GM19025 (cell line): ENCODE data around the gene PLCB1.
A peak's percentile ranks its signal among the peaks of the same experiment; 100 is the strongest.
"Not testable (repeated sequence)": the region's sequence is repeated elsewhere in the genome, so short reads cannot be mapped to it uniquely, and the experiment has no call there.

Experiments
- ATAC-seq: cut with Tn5 transposase; IDR thresholded peaks from one replicate; pipeline ENCODE4 v1.9.1; 2021; ENCODE audit warnings: mild to moderate bottlenecking, low read depth, moderate library complexity; ENCODE audit not compliant: unreplicated experiment

PLCB1 gene

DNA sequence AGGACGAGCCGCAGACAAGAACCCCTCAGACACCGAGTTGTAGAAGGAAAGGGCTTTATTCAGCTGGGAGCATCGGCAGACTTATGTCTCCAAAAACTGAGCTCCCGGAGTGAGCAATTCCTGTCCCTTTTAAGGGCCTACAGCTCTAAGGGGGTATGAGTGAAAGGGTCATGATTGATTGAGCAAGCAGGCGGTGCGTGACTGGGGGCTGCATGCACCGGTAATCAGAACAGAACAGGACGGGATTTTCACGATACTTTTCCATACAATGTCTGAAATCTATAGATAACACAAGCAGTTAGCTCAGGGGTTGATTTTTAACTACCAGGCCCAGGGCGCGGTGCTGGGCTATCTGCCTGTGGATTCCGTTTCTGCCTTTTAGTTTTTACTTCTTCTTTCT is 710.5 kb downstream of the PLCB1 start:
- ATAC-seq: no peak

DNA sequence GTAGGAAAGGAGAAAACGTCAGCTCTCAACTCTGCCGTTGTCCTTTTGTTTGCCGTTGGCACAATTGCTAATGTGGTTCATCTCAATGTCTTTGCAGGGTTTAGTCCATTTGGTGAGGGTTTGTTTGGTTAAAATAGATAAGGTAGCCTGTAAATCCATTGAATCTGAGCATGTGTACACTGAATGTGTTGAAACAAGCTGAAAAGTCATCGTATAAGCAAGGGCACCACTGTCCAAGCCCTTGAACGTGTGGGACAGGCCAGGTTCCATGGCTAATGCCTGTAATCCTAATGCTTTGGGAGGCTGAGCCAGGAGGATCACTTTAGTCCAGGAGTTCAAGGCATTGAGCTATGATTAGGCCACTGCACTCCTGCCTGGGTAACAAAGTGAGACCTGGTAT is 712.1 kb downstream of the PLCB1 start:
- ATAC-seq: no peak

DNA sequence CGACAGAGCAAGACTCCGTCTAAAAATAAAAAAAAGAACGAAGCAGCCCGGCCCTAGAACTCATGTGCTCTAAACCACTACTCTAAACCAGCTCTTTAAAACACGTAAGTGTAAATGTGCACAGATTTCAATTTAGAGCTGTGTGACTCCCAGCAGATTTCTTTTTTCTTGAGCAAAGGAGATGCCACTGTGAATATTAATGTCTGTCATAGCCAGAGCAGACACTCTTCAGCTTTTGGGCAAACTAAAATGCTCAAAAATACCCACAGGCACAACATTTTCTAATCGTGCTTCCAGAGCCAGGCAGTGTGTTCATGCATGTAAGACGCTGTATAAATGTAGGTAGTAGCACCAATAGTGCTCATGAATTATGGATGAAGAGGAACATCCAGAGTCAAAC is 717.9 kb downstream of the PLCB1 start:
- no peak for ATAC-seq

DNA sequence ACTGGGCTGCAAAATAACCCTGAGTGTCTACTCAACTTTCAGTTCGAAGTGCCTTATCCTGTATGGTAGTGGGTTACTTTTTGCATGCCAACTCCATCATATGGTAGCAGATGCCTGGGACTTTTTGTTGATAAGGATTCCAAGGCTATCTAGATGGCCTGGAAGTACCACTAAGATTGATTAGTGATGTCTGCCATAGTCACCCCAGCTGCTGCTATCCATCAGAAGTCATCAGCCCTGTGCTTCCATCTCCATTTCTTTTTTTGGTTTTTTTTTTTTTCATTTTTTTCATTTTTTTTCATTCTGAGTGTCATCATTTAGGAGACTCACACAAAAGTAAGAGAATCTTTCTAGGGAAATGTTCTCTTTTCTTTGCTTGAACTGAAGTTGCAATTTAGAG is 719.4 kb downstream of the PLCB1 start:
- no peak for ATAC-seq

DNA sequence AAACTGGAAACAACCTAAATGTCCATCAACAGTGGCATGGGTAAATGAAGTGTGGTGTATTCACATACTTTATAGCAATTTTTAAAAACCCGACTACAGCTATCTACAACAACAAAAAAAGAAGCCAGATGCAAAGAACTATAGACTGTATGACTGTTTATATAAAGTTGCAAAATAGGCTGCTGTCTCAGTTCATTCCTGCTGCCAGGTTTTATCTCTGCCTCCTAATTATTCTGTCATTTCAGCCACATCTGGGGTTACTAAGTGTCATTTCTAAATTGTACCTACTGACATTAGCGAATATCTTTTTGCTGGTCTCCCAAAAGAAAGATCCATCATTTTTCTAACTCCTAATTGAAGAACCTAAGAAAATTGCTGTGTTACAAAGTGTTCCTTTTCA is 719.9 kb downstream of the PLCB1 start:
- not testable (repeated sequence) for ATAC-seq

DNA sequence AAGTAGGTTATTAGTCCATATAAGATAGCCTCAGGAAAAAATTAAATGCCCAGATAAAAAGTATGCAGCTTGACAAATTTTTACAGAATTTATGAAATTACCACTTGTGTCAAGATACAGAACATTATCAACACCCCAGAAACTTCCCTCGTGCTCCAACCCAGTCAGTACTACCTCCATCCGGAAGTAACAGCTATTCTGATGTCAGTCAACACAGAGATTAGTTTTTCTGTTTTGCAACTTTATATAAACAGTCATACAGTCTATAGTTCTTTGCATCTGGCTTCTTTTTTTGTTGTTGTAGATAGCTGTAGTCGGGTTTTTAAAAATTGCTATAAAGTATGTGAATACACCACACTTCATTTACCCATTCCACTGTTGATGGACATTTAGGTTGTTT is 721.1 kb downstream of the PLCB1 start:
- not testable (repeated sequence) for ATAC-seq

DNA sequence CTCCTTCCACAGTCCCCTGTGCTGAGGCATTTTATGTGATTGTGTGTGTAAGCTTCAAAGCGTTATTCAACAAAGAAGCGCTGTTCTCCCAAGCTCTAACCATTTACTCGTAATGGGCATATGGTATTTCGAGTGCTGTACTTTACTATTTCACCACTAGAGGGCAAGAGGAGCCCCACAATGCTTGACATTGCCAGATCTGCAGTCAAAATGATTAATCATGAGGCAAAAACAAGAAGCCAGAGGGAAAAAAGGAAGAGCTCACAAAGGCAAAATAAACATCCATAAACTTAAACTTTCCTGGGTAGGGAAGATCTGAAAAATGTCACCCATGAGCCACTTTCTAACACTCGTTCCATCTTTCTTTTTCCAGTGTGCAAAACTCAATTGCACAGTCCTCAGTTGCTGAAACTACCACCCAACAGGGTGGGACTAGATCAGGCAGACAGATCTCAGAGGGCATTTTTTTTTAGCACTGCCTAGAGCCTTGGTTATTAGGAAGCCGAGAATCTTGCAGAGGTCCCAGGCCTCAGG is 721.8 kb downstream of the PLCB1 start:
- peak; percentile 79 for ATAC-seq

DNA sequence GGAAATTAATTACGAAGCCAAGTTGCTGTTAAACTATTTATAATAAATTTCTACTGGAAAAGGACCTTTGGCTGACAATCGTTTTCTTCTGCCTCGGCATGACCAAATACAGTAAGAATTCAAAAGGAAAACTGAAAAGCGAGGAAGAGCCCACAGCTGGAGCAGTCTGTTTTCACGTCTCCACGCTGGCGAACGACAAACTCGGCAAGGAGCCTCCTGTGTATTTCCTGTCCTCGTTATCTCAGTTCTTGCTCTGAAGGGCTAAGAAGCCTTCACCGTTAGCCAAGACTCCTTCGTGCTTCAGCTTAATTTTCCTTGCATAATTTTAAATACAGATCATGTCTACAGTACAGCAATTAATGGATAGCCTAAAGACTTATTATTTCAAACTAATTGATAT is 722.5 kb downstream of the PLCB1 start:
- no peak for ATAC-seq

DNA sequence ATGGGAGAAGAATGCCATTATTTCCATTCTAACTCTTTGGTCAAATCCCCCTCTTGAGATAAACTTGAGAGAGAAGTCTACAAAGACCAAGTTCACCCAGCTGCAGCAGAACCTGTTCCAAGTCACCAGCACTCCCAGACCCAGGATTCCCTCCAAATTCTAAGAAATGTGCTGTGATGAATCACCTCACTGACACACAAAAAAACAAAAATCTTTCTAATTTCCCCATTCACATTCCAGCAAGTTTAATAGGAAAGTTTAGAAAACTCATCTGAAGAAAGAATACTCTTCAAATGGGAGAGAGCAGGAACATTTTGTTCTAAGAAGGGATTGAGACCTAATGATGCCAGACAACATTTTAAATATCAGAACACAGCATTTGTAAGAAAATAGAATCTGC is 723.2 kb downstream of the PLCB1 start:
- no peak for ATAC-seq

DNA sequence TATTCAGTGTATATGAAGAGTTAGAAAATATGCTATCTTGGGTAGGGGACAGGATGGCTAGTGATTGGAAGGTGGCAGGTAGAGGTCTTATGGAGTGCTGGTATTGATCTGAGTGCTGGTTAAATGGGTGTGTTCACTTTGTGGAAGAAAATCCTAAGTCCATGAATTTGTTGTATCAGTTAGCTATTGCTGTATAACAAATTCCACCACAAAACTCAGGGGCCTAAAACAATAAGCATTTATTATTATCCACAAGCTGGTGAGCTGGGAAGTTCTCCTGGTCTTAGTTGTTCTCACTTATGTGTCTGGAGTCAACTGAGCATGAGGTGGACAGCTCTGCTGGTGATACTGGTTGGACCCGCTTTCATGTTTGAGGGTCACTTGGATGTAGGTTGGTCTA is 724.6 kb downstream of the PLCB1 start:
- ATAC-seq: no peak

DNA sequence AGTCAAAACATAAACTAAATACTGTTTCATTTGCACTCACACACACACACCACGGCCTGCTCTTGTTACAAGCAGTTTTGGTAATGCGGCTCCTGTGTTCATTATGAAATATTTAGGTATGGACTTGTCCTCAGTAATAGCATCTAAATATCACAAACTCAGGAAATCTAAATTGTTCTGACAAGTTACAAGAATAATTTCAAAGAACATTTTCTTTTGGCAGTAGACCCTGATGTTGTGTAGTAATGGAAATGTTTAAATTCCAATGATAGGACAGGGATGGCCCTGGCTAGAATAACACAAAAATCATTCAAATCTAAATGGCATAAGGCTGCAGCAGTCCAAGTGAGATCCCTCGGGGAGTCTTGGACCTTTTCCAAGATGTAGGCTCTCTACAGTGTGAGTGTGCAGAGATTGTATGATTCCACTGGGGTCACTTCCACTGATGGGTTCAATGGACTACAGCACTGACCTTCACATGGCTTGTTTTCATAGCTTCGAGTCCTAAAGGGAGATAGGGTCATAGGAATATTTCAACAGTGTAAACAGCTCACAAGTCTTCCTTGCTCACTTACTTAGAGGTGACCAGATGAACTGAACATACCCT is 726.2 kb downstream of the PLCB1 start:
- ATAC-seq: no peak

DNA sequence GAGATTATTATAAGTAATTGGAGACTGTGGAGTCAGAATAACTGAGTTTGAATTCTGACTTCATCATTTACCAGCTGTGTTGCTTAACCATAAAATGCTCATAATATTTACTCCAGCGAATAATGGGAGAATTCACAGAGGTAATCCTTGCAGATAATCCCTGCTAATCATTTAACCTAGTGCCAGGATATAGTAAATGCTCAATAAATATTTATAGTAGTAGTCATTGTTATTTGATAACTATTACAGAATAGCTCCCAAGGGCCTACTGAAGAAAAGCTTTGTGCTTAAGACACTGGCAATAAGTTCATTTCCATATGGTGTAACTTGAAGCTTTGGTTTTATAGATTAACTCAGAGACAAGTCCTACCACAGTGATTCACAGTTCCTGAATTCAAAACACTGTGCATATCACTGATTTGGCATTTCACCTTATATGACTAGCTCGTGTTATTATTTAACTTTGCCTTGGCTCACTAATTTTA is 728.0 kb downstream of the PLCB1 start:
- peak; percentile 76 for ATAC-seq

DNA sequence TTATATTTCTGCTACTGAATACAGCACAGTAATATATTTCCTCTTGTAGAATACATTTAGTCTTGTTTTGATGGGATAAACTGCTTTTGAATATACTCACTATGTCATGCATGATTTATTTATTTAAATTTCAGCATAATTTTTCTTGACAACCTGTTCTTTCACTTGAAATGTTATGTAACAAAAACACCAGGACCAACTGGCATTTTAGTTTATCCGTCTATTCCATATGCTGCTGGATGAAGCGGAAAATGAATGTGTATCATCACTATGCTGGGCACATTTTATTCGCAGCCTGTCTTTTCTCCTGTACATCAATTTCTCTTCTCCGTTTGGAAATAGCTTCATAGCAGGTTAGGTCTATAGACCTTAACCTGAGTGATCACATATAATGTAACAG is 730.0 kb downstream of the PLCB1 start:
- no peak for ATAC-seq

DNA sequence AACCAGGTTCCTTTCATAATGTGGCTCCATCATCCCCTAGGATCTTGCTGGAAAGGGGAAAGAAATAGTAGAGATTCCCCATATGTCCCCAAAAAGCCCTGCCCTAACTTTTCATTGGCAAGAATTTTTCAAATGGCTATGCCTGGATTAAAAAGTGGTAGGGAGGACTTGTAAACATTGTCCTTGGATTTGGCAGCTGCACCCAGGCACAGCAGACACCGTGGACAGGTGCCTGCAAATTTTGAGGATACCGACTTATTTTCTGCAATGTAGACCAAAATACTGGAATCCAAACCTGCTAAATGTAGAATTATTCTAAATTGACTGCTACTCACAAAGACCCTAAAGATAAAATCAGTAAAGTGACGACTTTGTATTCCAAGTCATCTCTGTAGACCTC is 733.6 kb downstream of the PLCB1 start:
- ATAC-seq: no peak

DNA sequence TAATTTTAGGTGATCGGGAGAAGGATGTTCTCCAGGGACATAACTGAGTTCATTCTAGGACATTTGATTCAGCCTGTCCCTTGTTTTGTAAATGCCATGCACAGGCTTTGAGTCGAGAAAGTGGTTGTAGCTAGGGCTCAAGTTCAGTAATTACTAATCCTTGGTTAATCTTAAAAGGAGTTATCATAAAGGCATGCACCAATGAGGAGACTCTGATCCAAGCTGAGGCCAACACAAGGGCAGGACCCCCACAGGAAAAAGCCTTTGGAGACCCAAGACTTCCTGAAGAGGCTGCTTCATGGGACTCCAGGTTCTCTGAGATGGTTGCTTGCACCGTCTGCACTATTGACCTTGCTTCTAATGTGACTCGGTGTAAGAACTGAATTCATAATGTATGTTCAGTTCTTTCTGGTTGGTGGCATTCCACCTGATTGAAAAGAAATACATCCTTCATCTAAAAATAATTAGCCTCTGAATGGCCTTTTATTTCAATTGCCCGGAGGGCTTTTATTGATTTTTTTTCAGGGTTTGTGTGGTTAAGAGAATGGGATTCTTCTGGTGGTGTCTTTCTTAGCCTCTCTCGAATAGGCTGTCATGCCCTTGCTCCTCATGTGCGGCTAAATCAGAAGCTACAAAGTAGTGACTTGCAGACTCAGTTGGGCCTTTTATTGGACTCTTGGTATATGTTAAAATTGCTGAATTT is 735.1 kb downstream of the PLCB1 start:
- no peak for ATAC-seq

DNA sequence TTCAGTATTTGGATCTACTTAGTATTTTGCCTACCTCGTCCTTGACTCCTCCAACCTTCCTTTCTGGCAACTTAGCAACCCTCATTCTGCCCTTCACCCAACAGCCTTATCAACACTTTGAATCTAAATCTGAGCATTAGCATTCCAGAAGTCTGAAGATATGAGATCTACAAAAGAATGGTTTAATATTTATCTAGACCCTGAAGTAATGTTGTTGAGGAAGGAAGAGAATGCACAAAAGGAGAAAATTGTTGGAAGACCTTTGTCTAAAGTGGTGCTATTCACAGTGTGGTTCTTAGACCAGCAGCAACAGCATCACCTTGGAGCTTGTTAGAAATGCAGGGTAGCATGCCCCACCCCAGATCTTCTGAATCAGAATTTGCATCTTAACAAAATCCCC is 738.6 kb downstream of the PLCB1 start:
- ATAC-seq: no peak

DNA sequence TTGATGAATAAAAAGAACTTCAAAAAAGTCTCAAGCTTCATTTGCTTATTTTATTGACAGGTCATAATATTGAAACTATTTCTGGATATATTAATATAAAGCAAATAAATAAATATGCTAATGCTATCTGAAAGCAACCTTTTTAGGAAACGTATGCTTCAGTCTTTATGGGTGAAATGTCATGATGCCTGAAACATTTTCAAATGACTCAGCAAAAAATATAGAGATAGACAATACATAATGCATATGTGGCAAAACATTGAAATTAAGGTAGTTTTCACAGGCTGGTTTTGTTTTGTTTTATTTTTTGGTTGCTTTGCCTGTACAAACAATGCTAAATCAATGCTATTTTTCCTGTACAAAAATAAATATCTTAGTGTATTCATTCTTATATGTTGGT is 742.4 kb downstream of the PLCB1 start:
- ATAC-seq: no peak

DNA sequence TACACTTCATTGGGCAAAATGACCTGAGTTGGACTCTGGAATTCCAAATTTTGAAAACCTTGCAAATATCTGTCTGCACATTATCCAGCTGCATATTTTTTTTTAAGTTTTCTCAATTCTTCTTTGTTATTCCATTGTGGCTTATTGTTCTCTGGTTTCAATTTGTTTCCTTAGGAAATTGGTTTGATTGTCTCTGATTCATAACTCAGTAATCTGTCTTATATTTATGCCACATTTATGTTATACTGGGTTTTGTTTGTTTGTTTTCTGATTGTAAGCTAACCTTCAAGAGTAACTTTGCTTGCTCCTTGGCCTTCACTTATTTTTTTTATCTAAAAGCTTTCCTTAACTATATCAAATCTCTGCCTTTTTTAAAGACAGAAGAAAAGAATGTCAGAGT is 743.5 kb downstream of the PLCB1 start:
- no peak for ATAC-seq

DNA sequence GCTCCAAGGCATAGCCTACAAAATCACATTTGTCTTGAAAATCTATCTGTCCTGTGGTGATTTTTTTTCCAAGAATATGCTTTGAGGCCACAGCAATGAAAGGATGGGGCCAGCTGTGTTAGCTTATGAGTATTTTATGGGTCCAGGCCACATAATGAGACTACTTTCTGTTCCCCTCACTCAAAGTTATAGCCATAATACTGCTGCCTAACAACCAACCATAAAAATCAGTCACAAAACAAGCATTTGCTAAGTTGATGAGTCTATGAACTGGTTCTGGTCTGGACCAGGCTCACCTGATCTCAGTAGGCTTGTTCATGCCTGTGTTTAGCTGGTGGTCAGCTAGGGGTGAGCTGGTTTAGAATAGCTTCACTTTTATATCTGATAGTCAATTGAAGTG is 744.3 kb downstream of the PLCB1 start:
- ATAC-seq: no peak

DNA sequence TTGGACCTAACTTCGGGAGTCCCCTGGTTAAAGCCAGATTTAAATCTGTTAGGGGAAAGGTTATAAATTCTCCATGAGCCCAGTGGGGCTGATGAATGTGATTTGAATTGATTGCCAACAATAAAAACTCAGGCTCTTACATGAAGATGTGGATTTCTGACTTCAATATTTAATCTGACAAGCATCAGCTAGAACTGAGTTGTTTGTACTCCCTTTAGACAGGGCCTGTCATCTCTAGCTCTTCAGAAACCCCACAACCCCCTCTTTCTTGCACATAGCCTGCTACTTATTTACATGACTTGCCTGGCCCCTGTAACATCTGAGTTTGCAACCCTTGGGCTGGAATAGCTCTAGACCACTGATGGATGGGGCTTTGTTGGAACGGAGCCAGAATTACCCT is 745.2 kb downstream of the PLCB1 start:
- ATAC-seq: no peak

DNA sequence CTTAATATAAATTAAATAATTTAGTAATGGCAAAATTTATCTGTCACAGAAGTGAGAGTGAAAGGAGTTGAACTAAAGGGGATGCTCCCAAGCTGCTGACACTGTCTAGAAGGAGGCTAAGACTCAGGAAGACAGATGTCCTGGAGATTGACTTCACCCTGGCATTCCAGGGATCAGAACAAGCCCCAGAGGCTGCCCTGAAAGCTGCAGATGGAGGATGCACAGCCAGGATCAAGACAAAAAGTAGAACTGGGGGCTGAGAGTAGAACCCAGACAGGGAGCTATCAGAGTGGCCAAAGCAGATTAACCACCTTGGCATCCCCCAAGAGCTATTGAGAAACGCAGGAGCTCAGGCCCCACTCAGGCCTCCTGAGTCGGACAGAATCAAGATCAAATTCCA is 747.6 kb downstream of the PLCB1 start:
- ATAC-seq: no peak
